Lung (tissue), 12 donors: ENCODE measurements around the gene ACER1. TPM values are rescaled to one million over a fixed set of nuclear protein-coding genes. Genes with fewer than 3 reads are reported as not detected.
A peak's percentile ranks its signal among the peaks of the same experiment; 100 is the strongest.
"Not testable (repeated sequence)": the region's sequence is repeated elsewhere in the genome, so short reads cannot be mapped to it uniquely, and the experiment has no call there.

Source experiments
- ATAC-seq: fragments of 200-7000 bp; cut with Tn5 transposase; one replicate; pipeline ENCODE4 v1.9.1; 2020; ENCODE audit warnings: moderate number of reproducible peaks; ENCODE audit not compliant: insufficient read depth, low FRiP score
- DNase-seq, 3 donors: peaks; one replicate each; pipeline ENCODE4 v3.0.0-alpha.2; 2013 to 2017
- H3K27ac ChIP-seq, 2 donors: one replicate each; pipeline ENCODE4 v1.5.1; 2013; ENCODE audit warnings: mild to moderate bottlenecking in 2 of 2, moderate library complexity in 2 of 2, control low read depth in 1 of 2, inconsistent platforms in 1 of 2, low read depth in 1 of 2, low read length in 1 of 2
- H3K27me3 ChIP-seq, 3 donors: one replicate each; pipeline ENCODE4 v1.5.1; 2013; ENCODE audit warnings: low read length in 2 of 3; ENCODE audit not compliant: control insufficient read depth in 3 of 3, insufficient read depth in 3 of 3
- H3K36me3 ChIP-seq, 4 donors: one replicate each; pipeline ENCODE4 v1.5.1; 2013; ENCODE audit warnings: low read length in 4 of 4, mild to moderate bottlenecking in 1 of 4, moderate library complexity in 1 of 4; ENCODE audit not compliant: control insufficient read depth in 4 of 4, insufficient read depth in 4 of 4
- H3K4me1 ChIP-seq, 5 donors: one replicate each; pipeline ENCODE4 v1.5.1; 2013; ENCODE audit warnings: low read length in 5 of 5, mild to moderate bottlenecking in 2 of 5, moderate library complexity in 1 of 5; ENCODE audit not compliant: control insufficient read depth in 5 of 5, insufficient read depth in 5 of 5
- H3K4me3 ChIP-seq: one replicate; pipeline ENCODE4 v1.5.1; 2013; ENCODE audit warnings: mild to moderate bottlenecking, control low read depth, moderate library complexity
- H3K9ac ChIP-seq, 2 donors: one replicate each; pipeline ENCODE4 v1.5.1; 2013; ENCODE audit warnings: low read length in 2 of 2, control low read depth in 1 of 2; ENCODE audit not compliant: insufficient read depth in 1 of 2
- H3K9me3 ChIP-seq, 4 donors: one replicate each; pipeline ENCODE4 v1.5.1; 2013; ENCODE audit warnings: low read length in 3 of 4, mild to moderate bottlenecking in 1 of 4, moderate library complexity in 1 of 4; ENCODE audit not compliant: control insufficient read depth in 4 of 4, insufficient read depth in 3 of 4
- CTCF ChIP-seq: IDR thresholded peaks from 2 replicates; pipeline ENCODE4 v1.5.1; 2012; ENCODE audit warnings: mild to moderate bottlenecking; ENCODE audit errors: control extremely low read depth, extremely low read depth
- whole genome bisulfite sequencing, 2 donors: extraction: QIAGEN DNeasy Blood & Tissue Kit; methylation state at CpG; one replicate each; pipeline ENCODE4 v1.1.7; 2013; 5-methylcytosine and 5-hydroxymethylcytosine counted together
- polyA plus RNA-seq, 2 donors: library from polyadenylated mRNA; stranded (reverse); fragments of 200-250 nt; gene quantifications; one replicate each; pipeline ENCODE4 v1.2.1, GENCODE V29; 2013
- total RNA-seq, 2 donors: library from RNA; depleted of rRNA in 1 of 2; stranded (reverse); fragments of >200 nt in 1 of 2; gene quantifications; one replicate each; pipeline ENCODE4 v1.2.1, GENCODE V29; 2014 to 2021
- donor health status: control.
- donor health status: control.
- donor health status: Bipolar disorder and iron deficiency.
- donor health status: healthy.
- donor health status: DM: yes; HTN: yes; CAD: no.

Gene ACER1
- total and polyA plus RNA-seq, 4 donors: 0.06 TPM; not detected in 3

GRCh38 chr19:6287269-6287885 lies 46.0 kb downstream of the ACER1 start:
- ATAC-seq: no peak
- no peak for TF ChIP-seq CTCF
- H3K9ac ChIP-seq: no peak overlapping the region
- H3K36me3 ChIP-seq: no peaks in the 10 kb centered on the region
- H3K9me3 ChIP-seq: peaks cover 0 to 42% (median 21%) of the 10 kb centered on the region in 4 donors
- no peak overlapping the region for H3K4me3 ChIP-seq
- DNase-seq: no peak
- no peaks in the 10 kb centered on the region for H3K4me1 ChIP-seq
- 84 to 86% methylated on average over 6 of the region's 6 CpGs for WGBS, 2 donors
- no peak overlapping the region for H3K27ac ChIP-seq
- no peaks in the 10 kb centered on the region for H3K27me3 ChIP-seq

DNA sequence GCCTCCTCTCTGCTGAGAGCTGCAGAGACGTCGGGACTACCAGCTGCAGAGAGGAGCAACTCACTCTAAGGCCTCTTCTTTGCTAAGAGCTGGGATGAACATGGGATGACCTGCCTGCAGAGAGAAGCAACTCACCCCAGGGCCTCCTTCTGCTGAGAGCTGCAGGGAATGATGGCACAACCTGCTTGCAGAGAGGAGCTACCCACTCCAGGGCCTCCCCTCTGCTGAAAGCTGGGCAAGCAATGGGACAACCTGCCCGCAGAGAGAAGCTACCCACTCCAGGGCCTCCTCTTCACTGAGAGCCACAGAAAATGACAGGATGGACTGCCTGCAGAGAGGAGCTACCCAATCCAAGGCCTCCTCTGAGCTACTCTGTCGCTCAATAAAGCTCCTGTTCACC lies 46.7 kb downstream of the ACER1 start:
- Histone ChIP-seq H3K9me3 (peaks cover 0 to 35% (median 18%) of the 10 kb centered on the region in 4 donors), H3K36me3 (no peaks in the 10 kb centered on the region), H3K27ac (no peak overlapping the region), H3K27me3 (no peaks in the 10 kb centered on the region), H3K4me1 (no peaks in the 10 kb centered on the region), H3K4me3 (no peak overlapping the region), H3K9ac (no peak overlapping the region)
- TF ChIP-seq CTCF: no peak
- DNase-seq (no peak), ATAC-seq (no peak)
- WGBS, 2 donors: 80 to 90% methylated on average over 4 of the region's 4 CpGs

- not testable (repeated sequence) for H3K27ac ChIP-seq, H3K4me3 ChIP-seq, H3K36me3 ChIP-seq, H3K27me3 ChIP-seq, ATAC-seq, H3K9ac ChIP-seq, DNase-seq
- peaks cover 7 to 16% (median 11%) of the 10 kb centered on the region in 5 donors for H3K4me1 ChIP-seq
- WGBS, 2 donors: 85 to 93% methylated on average over 6 of the region's 6 CpGs
- H3K9me3 ChIP-seq: peaks cover 0 to 17% (median 4%) of the 10 kb centered on the region in 4 donors
These were observed 51.0 kb downstream of the ACER1 start for GRCh38 chr19:6282393-6282792.

GRCh38 chr19:6279931-6280591 lies 53.4 kb downstream of the ACER1 start, which contains the start of gene MLLT1:
Gene MLLT1 (minus strand): TSS chr19:6279975. CDS start chr19:6279784, 191 bp downstream.
- TF ChIP-seq CTCF: peak; percentile 9
- Histone ChIP-seq H3K4me1 (peaks cover 16 to 40% (median 26%) of the 10 kb centered on the region in 5 donors), H3K27me3 (no peaks in the 10 kb centered on the region), H3K9ac (peak within 1 kb of the TSS; percentile 42 to 61), H3K9me3 (no peaks in the 10 kb centered on the region), H3K36me3 (peaks cover 0 to 4% (median under 1%) of the 10 kb centered on the region in 4 donors), H3K27ac (peak within 1 kb of the TSS; percentile 69 to 98), H3K4me3 (peak within 1 kb of the TSS; percentile 71)
- peak; percentile 96 to 99 (median 98) for DNase-seq
- whole genome bisulfite sequencing, 2 donors: 4 to 12% methylated on average over 28 to 66 of the region's 66 CpGs
- ATAC-seq: peak; percentile 98
